SJSA1 (cell line): ENCODE data around the gene AKAP13. TPM values are rescaled to one million over a fixed set of nuclear protein-coding genes. Genes with fewer than 3 reads are reported as not detected.

ENCODE experiments used
- DNase-seq, 2 experiments: peaks; one replicate each; pipeline ENCODE4 v3.0.0-alpha.2; 2015 to 2020; ENCODE audit warnings: low spot score in 2 of 2, low read depth in 1 of 2
- H3K27ac ChIP-seq: fragments of 250-450 bp; sonication (Bioruptor Pico); 2 replicates; pipeline ENCODE4 v1.5.1; 2020; ENCODE audit warnings: mild to moderate bottlenecking, moderate library complexity
- H3K27me3 ChIP-seq: fragments of 250-450 bp; sonication (Bioruptor Pico); replicated peaks from 2 replicates; pipeline ENCODE4 v1.5.1; 2020; ENCODE audit warnings: mild to moderate bottlenecking, moderate library complexity
- H3K36me3 ChIP-seq: fragments of 250-450 bp; sonication (Bioruptor Pico); 2 replicates; pipeline ENCODE4 v1.5.1; 2020; ENCODE audit warnings: mild to moderate bottlenecking
- H3K4me1 ChIP-seq: fragments of 250-450 bp; sonication (Bioruptor Pico); replicated peaks from 2 replicates; pipeline ENCODE4 v1.6.1; 2021; ENCODE audit warnings: mild to moderate bottlenecking
- H3K4me3 ChIP-seq: fragments of 250-450 bp; sonication (Bioruptor Pico); 2 replicates; pipeline ENCODE4 v1.5.1; 2020; ENCODE audit warnings: mild to moderate bottlenecking
- H3K9me3 ChIP-seq: fragments of 250-450 bp; sonication (Bioruptor Pico); replicated peaks from 2 replicates; pipeline ENCODE4 v1.5.1; 2020; ENCODE audit warnings: mild to moderate bottlenecking
- total RNA-seq: library from RNA; depleted of rRNA; stranded (reverse); fragments of >200 nt; shearing (Covaris generic); gene quantifications from 2 replicates; pipeline ENCODE4 v1.2.3, GENCODE V29; 2014

Gene AKAP13
- total RNA-seq, 1 experiment from 2014 or later = 65.4 TPM

GRCh38 chr15:85555875-85556617, 175.6 kb downstream of the AKAP13 start:
- no peak overlapping the region for H3K27ac ChIP-seq
- peaks cover 10% of the 10 kb centered on the region for H3K36me3 ChIP-seq
- H3K27me3 ChIP-seq = no peaks in the 10 kb centered on the region
- no peaks in the 10 kb centered on the region for H3K9me3 ChIP-seq
- no peaks in the 10 kb centered on the region for H3K4me1 ChIP-seq
- no peak for DNase-seq
- no peak overlapping the region for H3K4me3 ChIP-seq

GRCh38 chr15:85556618-85556895, 176.2 kb downstream of the AKAP13 start:
- H3K4me3 ChIP-seq = no peak overlapping the region
- H3K4me1 ChIP-seq = no peaks in the 10 kb centered on the region
- DNase-seq = no peak
- H3K9me3 ChIP-seq = no peaks in the 10 kb centered on the region
- peaks cover 10% of the 10 kb centered on the region for H3K36me3 ChIP-seq
- H3K27me3 ChIP-seq = no peaks in the 10 kb centered on the region
- no peak overlapping the region for H3K27ac ChIP-seq

- no peaks in the 10 kb centered on the region for H3K27me3 ChIP-seq
- no peaks in the 10 kb centered on the region for H3K9me3 ChIP-seq
- H3K4me3 ChIP-seq = no peak overlapping the region
- no peak overlapping the region for H3K27ac ChIP-seq
- DNase-seq = no peak
- no peaks in the 10 kb centered on the region for H3K4me1 ChIP-seq
- peaks cover 13% of the 10 kb centered on the region for H3K36me3 ChIP-seq
Measured at GRCh38 chr15:85557385-85557784, 177.0 kb downstream of the AKAP13 start.

- Histone ChIP-seq H3K4me3 (no peak overlapping the region), H3K36me3 (peaks cover 13% of the 10 kb centered on the region), H3K4me1 (no peaks in the 10 kb centered on the region), H3K9me3 (no peaks in the 10 kb centered on the region), H3K27ac (no peak overlapping the region), H3K27me3 (no peaks in the 10 kb centered on the region)
- DNase-seq = no peak
Measured at GRCh38 chr15:85558848-85559247, 178.4 kb downstream of the AKAP13 start.

- H3K9me3 ChIP-seq = no peaks in the 10 kb centered on the region
- H3K4me1 ChIP-seq = no peaks in the 10 kb centered on the region
- no peak for DNase-seq
Measured at GRCh38 chr15:85559530-85559929, 179.1 kb downstream of the AKAP13 start.

GRCh38 chr15:85562824-85563223, 182.4 kb downstream of the AKAP13 start:
- DNase-seq = no peak

More at GRCh38 chr15:85559530-85559929, 179.1 kb downstream of the AKAP13 start:
- H3K4me3 ChIP-seq = no peak overlapping the region
- H3K27ac ChIP-seq = no peak overlapping the region
- H3K27me3 ChIP-seq = no peaks in the 10 kb centered on the region
- peaks cover 7% of the 10 kb centered on the region for H3K36me3 ChIP-seq

DNA sequence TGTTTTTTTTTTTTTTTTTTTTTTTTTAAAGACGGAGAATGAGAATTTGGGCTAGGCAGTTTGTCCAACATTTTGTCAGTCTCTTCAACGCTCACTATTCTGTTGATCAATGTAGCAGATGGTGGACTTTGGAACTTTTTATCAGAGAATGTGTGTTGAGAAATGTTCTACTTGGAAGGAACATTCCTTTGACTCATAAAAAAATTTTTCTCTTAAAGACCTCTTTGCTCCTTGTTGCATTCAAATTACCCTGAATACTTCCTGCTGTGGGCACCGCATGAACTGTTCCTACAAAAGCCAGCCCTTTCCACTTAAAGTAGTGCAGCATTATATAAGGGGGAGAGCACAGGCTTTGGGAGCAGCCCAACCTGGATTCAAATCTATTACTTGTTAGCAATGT, 182.9 kb downstream of the AKAP13 start:
- no peaks in the 10 kb centered on the region for H3K27me3 ChIP-seq
- H3K9me3 ChIP-seq = no peaks in the 10 kb centered on the region
- no peaks in the 10 kb centered on the region for H3K4me1 ChIP-seq
- peaks cover 5% of the 10 kb centered on the region for H3K36me3 ChIP-seq
- no peak overlapping the region for H3K27ac ChIP-seq
- no peak overlapping the region for H3K4me3 ChIP-seq
- no peak for DNase-seq

More at GRCh38 chr15:85562824-85563223, 182.4 kb downstream of the AKAP13 start:
- no peak overlapping the region for H3K27ac ChIP-seq
- H3K4me1 ChIP-seq = no peaks in the 10 kb centered on the region
- peaks cover 5% of the 10 kb centered on the region for H3K36me3 ChIP-seq
- no peaks in the 10 kb centered on the region for H3K9me3 ChIP-seq
- H3K27me3 ChIP-seq = no peaks in the 10 kb centered on the region
- no peak overlapping the region for H3K4me3 ChIP-seq

- Histone ChIP-seq H3K4me1 (no peaks in the 10 kb centered on the region), H3K27me3 (no peaks in the 10 kb centered on the region), H3K4me3 (no peak overlapping the region), H3K36me3 (peaks cover 3% of the 10 kb centered on the region), H3K27ac (no peak overlapping the region), H3K9me3 (no peaks in the 10 kb centered on the region)
- DNase-seq = no peak
Measured at GRCh38 chr15:85563731-85564130, 183.3 kb downstream of the AKAP13 start.

GRCh38 chr15:85564686-85565085, 184.3 kb downstream of the AKAP13 start:
- no peaks in the 10 kb centered on the region for H3K27me3 ChIP-seq
- H3K9me3 ChIP-seq = no peaks in the 10 kb centered on the region
- no peaks in the 10 kb centered on the region for H3K4me1 ChIP-seq
- no peak for DNase-seq
- H3K4me3 ChIP-seq = no peak overlapping the region
- H3K27ac ChIP-seq = no peak overlapping the region
- peaks cover 3% of the 10 kb centered on the region; the same call in 1 of the 2 replicates for H3K36me3 ChIP-seq

GRCh38 chr15:85568261-85568808, 187.9 kb downstream of the AKAP13 start:
- Histone ChIP-seq H3K4me1 (no peaks in the 10 kb centered on the region), H3K4me3 (no peak overlapping the region), H3K9me3 (no peaks in the 10 kb centered on the region), H3K27ac (no peak overlapping the region), H3K27me3 (no peaks in the 10 kb centered on the region), H3K36me3 (no peaks in the 10 kb centered on the region)
- DNase-seq = no peak

GRCh38 chr15:85570336-85570735, 189.9 kb downstream of the AKAP13 start:
- H3K36me3 ChIP-seq = 0 out of 2 replicates have a peak, but pooled peaks cover 7% of the 10 kb centered on the region
- no peaks in the 10 kb centered on the region for H3K9me3 ChIP-seq
- DNase-seq = no peak
- H3K4me1 ChIP-seq = no peaks in the 10 kb centered on the region
- H3K27me3 ChIP-seq = no peaks in the 10 kb centered on the region; the same call in 1 of the 2 replicates
- no peak overlapping the region for H3K27ac ChIP-seq
- no peak overlapping the region for H3K4me3 ChIP-seq

DNA sequence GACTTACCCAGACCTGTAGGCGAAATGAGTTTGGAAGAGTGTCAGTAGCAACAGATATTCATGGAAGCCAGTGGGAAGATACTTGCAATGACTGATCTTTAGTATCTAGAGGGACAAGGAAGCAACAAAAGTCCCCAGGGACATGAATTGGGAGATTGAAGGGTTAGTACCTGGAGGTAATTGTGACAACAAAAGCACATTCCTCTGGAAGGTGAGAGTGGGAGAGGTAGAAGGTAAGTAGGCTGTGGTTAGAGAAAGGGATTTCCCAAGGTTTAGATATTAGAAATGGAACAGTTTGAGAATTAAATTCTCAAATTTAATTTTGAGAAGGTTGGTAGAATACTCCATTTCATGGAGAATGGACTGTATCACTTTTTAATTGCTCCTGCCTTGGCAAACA, 191.4 kb downstream of the AKAP13 start:
- H3K9me3 ChIP-seq = no peaks in the 10 kb centered on the region
- H3K27me3 ChIP-seq = no peaks in the 10 kb centered on the region; the same call in 1 of the 2 replicates
- H3K4me3 ChIP-seq = no peak overlapping the region
- H3K4me1 ChIP-seq = no peaks in the 10 kb centered on the region
- H3K36me3 ChIP-seq = 0 out of 2 replicates have a peak, but pooled peaks cover 7% of the 10 kb centered on the region
- H3K27ac ChIP-seq = no peak overlapping the region
- DNase-seq = no peak

DNA sequence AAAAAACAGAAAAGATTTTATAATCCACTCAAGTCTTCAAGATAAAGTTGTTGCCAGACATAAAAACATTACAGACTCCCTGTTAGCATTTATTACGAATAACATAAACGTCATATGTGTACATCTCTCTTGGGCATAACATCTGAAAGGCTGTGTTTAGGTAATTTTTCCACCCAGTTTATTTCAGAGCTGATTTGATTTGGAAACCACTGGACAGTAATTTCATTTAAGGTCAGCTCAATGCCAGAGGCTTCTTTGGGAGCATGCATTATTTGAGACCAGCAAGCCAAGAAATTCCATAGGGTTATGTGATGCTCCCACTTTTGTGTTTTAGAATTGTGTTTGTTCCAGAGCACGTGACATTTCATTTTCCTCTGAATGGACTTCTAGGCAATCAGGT, 196.0 kb downstream of the AKAP13 start:
- Histone ChIP-seq H3K4me3 (no peak overlapping the region), H3K4me1 (no peaks in the 10 kb centered on the region), H3K27me3 (no peaks in the 10 kb centered on the region; the same call in 1 of the 2 replicates), H3K36me3 (peaks cover 38% of the 10 kb centered on the region), H3K9me3 (no peaks in the 10 kb centered on the region), H3K27ac (no peak overlapping the region)
- DNase-seq = no peak

- Histone ChIP-seq H3K4me3 (no peak overlapping the region), H3K36me3 (peaks cover 55% of the 10 kb centered on the region), H3K27me3 (no peaks in the 10 kb centered on the region; the same call in 1 of the 2 replicates), H3K27ac (no peak overlapping the region), H3K9me3 (no peaks in the 10 kb centered on the region), H3K4me1 (no peaks in the 10 kb centered on the region)
- no peak for DNase-seq
Measured at GRCh38 chr15:85578941-85579701, 198.7 kb downstream of the AKAP13 start.
